Panc1 (cell line): Measurements from ENCODE around the gene ADAMTS13. TPM values are rescaled to one million over a fixed set of nuclear protein-coding genes. Genes with fewer than 3 reads are reported as not detected.

Experiments used
- ATAC-seq: fragments of 200-7000 bp; cut with Tn5 transposase; 2 replicates; pipeline ENCODE4 v1.9.1; 2020; ENCODE audit warnings: mild to moderate bottlenecking, moderate library complexity
- BruUV-seq: library from RNA; stranded (reverse); fragments of 400-500 nt; replicated peaks from 2 replicates; lab custom pipeline; 2021; lab: Mats Ljungman, UMichigan
- CTCF ChIA-PET: fragments of 300-600 bp; sonication (Branson Sonifier 250); formaldehyde crosslinking; loops from one replicate; lab custom pipeline; 2022; ENCODE audit warnings: antibody characterized with exemption; lab: Charles Lee
- POLR2A ChIA-PET: fragments of 300-600 bp; sonication (Branson Sonifier 250); formaldehyde crosslinking; loops from one replicate; lab custom pipeline; 2022; ENCODE audit warnings: antibody characterized with exemption; lab: Charles Lee
- DNase-seq: peaks from one replicate; pipeline ENCODE4 v3.0.0-alpha.2; 2010; ENCODE audit warnings: low read depth, low spot score
- H3K27ac ChIP-seq: 2 replicates; pipeline ENCODE4 v1.5.1; 2011; ENCODE audit warnings: mild to moderate bottlenecking, low read length, inconsistent platforms
- H3K27me3 ChIP-seq: fragments of 200-500 bp; sonication (Bioruptor generic); 2 replicates; pipeline ENCODE4 v1.6.0; 2014; ENCODE audit warnings: low read length, inconsistent platforms; ENCODE audit not compliant: control insufficient read depth, insufficient read depth
- H3K36me3 ChIP-seq: fragments of 200-500 bp; sonication (Bioruptor generic); 2 replicates; pipeline ENCODE4 v1.5.1; 2014; ENCODE audit warnings: inconsistent platforms, mild to moderate bottlenecking, low read length, moderate library complexity; ENCODE audit not compliant: control insufficient read depth, insufficient read depth
- H3K4me1 ChIP-seq: 2 replicates; pipeline ENCODE4 v1.5.1; 2011; ENCODE audit warnings: inconsistent platforms, mild to moderate bottlenecking, low read length, moderate library complexity; ENCODE audit not compliant: control insufficient read depth, insufficient read depth
- H3K4me3 ChIP-seq, 2 experiments: 2 replicates each; pipeline ENCODE4 v1.5.1; 2011 to 2012; ENCODE audit warnings: low read depth in 2 of 2, low read length in 2 of 2, mild to moderate bottlenecking in 2 of 2, inconsistent platforms in 1 of 2, moderate library complexity in 1 of 2
- H3K9me3 ChIP-seq: fragments of 200-500 bp; sonication (Bioruptor generic); 2 replicates; pipeline ENCODE4 v1.5.1; 2014; ENCODE audit warnings: low read depth, mild to moderate bottlenecking, inconsistent platforms, low read length, moderate library complexity; ENCODE audit not compliant: control insufficient read depth, insufficient read depth
- POLR2AphosphoS5 ChIP-seq: IDR thresholded peaks from 2 replicates; pipeline ENCODE4 v1.6.1; 2012; ENCODE audit warnings: mild to moderate bottlenecking, low read depth, low read length, moderate library complexity
- SIN3A ChIP-seq: IDR thresholded peaks from 2 replicates; pipeline ENCODE4 v1.6.1; 2012; ENCODE audit warnings: low read depth, mild to moderate bottlenecking, low read length, moderate library complexity, borderline replicate concordance; ENCODE audit not compliant: insufficient read depth
- TCF7L2 ChIP-seq: IDR thresholded peaks from 2 replicates; pipeline ENCODE4 v1.6.1; 2011; ENCODE audit warnings: mild to moderate bottlenecking, low read depth, low read length, inconsistent platforms
- in situ Hi-C: cut with HindIII; loops from 2 replicates; pipeline ENCODE4 v1.10.0; 2016; ENCODE audit warnings: low sequenced_read_pairs, low pct_unique_long_range_greater_than_20kb
- intact Hi-C: fragments of 100-400 bp; cut with micrococcal nuclease; formaldehyde crosslinking; loops from one replicate; pipeline ENCODE4 v1.10.0; 2022; ENCODE audit not compliant: unreplicated experiment
- total RNA-seq: library from RNA; stranded (reverse); gene quantifications from one replicate; pipeline ENCODE4 v1.2.1, GENCODE V29; 2021; ENCODE audit not compliant: unreplicated experiment
- TF ChIP-seq, protein P1 (sequence below): fragments of 450-650 bp; IDR thresholded peaks from 2 replicates; pipeline ENCODE4 v1.5.1; 2017; ENCODE audit warnings: mild to moderate bottlenecking
- TF ChIP-seq, protein P2 (sequence below), 2 experiments: IDR thresholded peaks; 2 replicates each; pipeline ENCODE4 v1.6.1; 2011 to 2012; ENCODE audit warnings: low read depth in 2 of 2, control low read depth in 1 of 2, low read length in 1 of 2, mild to moderate bottlenecking in 1 of 2, moderate library complexity in 1 of 2; ENCODE audit not compliant: insufficient read depth in 1 of 2

Gene ADAMTS13
- total RNA-seq, 1 experiment from 2014 or later, result 3.4 TPM

DNA sequence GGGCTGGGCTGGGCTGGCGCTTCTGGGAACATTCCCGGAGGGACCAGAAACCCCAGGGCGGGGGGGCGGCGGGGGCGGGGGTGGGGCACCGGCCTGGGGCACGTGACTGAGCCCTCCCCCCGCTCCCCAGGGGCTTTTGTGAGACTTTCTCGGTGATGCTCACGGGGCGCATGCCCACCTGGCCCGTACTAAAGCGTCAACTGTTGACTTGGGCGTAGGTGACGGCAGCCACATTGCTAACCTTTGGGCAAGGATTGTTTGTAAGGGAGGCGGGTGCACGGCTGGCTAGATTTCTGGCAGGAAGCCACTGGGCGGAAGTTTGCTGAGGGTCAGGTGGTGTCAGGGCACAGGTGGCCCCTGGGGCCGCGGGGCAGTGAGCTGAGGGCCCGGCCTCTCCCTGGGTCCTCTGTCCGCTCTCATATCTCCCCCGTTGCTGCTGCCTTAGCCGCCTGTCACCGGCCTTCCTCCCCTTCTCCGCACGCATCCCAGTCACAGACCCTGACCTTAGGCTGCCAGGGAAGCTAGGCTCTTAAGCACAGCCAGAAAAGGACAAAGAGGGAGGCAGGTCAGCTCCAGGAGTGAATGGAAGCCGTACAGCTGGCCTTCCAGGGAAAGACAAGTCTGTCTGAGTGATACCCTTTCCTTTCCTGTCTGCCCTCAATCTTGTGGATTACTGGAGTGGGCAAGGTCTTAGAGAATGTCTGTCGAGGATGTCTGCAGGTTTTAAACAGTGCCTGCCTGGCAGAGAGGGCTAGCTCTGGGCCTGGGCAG lies 38.4 kb downstream of the ADAMTS13 start:
- Histone ChIP-seq H3K27ac (peak overlapping the region; percentile 85), H3K27me3 (no peaks in the 10 kb centered on the region), H3K4me1 (peaks cover 19% of the 10 kb centered on the region), H3K36me3 (no peaks in the 10 kb centered on the region), H3K9me3 (no peaks in the 10 kb centered on the region), H3K4me3 (peak overlapping the region; percentile 64)
- in situ Hi-C loops, result no loop called here
- DNase-seq (no peak), ATAC-seq (peak; percentile 7; the same call in 1 of the 2 replicates)
- TF ChIP-seq, protein P1, sequence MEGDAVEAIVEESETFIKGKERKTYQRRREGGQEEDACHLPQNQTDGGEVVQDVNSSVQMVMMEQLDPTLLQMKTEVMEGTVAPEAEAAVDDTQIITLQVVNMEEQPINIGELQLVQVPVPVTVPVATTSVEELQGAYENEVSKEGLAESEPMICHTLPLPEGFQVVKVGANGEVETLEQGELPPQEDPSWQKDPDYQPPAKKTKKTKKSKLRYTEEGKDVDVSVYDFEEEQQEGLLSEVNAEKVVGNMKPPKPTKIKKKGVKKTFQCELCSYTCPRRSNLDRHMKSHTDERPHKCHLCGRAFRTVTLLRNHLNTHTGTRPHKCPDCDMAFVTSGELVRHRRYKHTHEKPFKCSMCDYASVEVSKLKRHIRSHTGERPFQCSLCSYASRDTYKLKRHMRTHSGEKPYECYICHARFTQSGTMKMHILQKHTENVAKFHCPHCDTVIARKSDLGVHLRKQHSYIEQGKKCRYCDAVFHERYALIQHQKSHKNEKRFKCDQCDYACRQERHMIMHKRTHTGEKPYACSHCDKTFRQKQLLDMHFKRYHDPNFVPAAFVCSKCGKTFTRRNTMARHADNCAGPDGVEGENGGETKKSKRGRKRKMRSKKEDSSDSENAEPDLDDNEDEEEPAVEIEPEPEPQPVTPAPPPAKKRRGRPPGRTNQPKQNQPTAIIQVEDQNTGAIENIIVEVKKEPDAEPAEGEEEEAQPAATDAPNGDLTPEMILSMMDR, result no peak
- TF ChIP-seq POLR2AphosphoS5, result no peak
- no peak for TF ChIP-seq TCF7L2
- TF ChIP-seq SIN3A, result no peak
- TF ChIP-seq, protein P2, sequence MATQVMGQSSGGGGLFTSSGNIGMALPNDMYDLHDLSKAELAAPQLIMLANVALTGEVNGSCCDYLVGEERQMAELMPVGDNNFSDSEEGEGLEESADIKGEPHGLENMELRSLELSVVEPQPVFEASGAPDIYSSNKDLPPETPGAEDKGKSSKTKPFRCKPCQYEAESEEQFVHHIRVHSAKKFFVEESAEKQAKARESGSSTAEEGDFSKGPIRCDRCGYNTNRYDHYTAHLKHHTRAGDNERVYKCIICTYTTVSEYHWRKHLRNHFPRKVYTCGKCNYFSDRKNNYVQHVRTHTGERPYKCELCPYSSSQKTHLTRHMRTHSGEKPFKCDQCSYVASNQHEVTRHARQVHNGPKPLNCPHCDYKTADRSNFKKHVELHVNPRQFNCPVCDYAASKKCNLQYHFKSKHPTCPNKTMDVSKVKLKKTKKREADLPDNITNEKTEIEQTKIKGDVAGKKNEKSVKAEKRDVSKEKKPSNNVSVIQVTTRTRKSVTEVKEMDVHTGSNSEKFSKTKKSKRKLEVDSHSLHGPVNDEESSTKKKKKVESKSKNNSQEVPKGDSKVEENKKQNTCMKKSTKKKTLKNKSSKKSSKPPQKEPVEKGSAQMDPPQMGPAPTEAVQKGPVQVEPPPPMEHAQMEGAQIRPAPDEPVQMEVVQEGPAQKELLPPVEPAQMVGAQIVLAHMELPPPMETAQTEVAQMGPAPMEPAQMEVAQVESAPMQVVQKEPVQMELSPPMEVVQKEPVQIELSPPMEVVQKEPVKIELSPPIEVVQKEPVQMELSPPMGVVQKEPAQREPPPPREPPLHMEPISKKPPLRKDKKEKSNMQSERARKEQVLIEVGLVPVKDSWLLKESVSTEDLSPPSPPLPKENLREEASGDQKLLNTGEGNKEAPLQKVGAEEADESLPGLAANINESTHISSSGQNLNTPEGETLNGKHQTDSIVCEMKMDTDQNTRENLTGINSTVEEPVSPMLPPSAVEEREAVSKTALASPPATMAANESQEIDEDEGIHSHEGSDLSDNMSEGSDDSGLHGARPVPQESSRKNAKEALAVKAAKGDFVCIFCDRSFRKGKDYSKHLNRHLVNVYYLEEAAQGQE (IDR thresholded peaks at IDR 0.05; ENCODE audit: insufficient read depth in 1 of 2, low read depth in 2 of 2, low read length in 1 of 2), result no peak
- ChIA-PET POLR2A (no interaction called here), CTCF (no interaction called here)
- intact Hi-C loops, result no loop called here
- TSS peak; percentile 66 for BruUV-seq

DNA sequence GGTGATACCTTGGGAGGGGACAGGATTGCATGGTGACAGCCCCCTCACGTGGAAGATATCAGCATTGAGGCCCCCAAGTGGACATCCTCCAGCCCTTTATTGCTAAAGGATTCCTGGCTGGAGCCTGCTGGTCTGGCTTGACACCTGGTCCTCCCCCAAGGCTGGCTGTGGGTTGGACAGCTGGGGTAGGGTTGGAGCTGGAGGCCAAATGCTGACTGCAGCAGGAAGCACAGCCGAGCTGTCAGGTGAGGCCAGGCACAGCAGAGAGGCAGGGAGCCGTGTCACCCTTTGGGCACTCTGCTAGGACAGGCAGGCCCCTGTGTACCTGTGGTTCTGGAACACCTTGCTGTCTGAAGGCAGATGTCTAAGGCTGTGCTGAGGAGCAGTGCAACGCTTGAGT lies 39.8 kb downstream of the ADAMTS13 start:
- no TSS peak for BruUV-seq

More for the DNA sequence above, 39.8 kb downstream of the ADAMTS13 start:
- CTCF ChIA-PET, result no interaction called here
- in situ Hi-C loops (no loop called here), intact Hi-C loops (no loop called here)
- no peaks in the 10 kb centered on the region for H3K27me3 ChIP-seq
- no peak for ATAC-seq
- no peaks in the 10 kb centered on the region for H3K36me3 ChIP-seq
- no peak overlapping the region for H3K27ac ChIP-seq
- no peak for DNase-seq
- H3K9me3 ChIP-seq, result no peaks in the 10 kb centered on the region
- no peak overlapping the region for H3K4me3 ChIP-seq
- H3K4me1 ChIP-seq, result peaks cover 19% of the 10 kb centered on the region
- TF ChIP-seq, protein P1, result no peak
- TF ChIP-seq, protein P2 (IDR thresholded peaks at IDR 0.05; ENCODE audit: insufficient read depth in 1 of 2, low read depth in 2 of 2, low read length in 1 of 2), result no peak
- TF ChIP-seq SIN3A, result no peak
- TF ChIP-seq TCF7L2, result no peak
- no peak for TF ChIP-seq POLR2AphosphoS5
- POLR2A ChIA-PET, result no interaction called here
